ENCODE results near the gene PRAMEF14.
"Not testable (repeated sequence)": the region's sequence is repeated elsewhere in the genome, so short reads cannot be mapped to it uniquely, and the experiment has no call there.

Gene PRAMEF14, protein sequence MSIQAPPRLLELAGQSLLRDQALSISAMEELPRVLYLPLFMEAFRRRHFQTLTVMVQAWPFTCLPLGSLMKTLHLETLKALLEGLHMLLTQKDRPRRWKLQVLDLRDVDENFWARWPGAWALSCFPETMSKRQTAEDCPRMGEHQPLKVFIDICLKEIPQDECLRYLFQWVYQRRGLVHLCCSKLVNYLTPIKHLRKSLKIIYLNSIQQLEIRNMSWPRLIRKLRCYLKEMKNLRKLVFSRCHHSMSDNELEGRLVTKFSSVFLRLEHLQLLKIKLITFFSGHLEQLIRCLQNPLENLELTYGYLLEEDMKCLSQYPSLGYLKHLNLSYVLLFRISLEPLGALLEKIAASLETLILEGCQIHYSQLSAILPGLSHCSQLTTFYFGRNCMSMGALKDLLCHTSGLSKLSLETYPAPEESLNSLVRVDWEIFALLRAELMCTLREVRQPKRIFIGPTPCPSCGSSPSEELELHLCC

GRCh38 chr1:13347034-13347433 lies at the start of gene PRAMEF14:
Gene PRAMEF14, minus strand, starts transcription at chr1:13347134. Its CDS starts 1,820 bp downstream, at chr1:13345314.
- H3K9me3 ChIP-seq (ENCODE audit: severe bottlenecking); H3K27me3 ChIP-seq (ENCODE audit: insufficient read depth, poor library complexity, severe bottlenecking); H3K27ac ChIP-seq (ENCODE audit: poor library complexity, severe bottlenecking); H3K4me3 ChIP-seq (ENCODE audit: severe bottlenecking); H3K4me1 ChIP-seq (ENCODE audit: insufficient read depth, poor library complexity, severe bottlenecking); DNase-seq (ENCODE audit: low spot score); ATAC-seq (ENCODE audit: low read depth); H3K36me3 ChIP-seq (ENCODE audit: low read depth): not testable (repeated sequence)

DNA sequence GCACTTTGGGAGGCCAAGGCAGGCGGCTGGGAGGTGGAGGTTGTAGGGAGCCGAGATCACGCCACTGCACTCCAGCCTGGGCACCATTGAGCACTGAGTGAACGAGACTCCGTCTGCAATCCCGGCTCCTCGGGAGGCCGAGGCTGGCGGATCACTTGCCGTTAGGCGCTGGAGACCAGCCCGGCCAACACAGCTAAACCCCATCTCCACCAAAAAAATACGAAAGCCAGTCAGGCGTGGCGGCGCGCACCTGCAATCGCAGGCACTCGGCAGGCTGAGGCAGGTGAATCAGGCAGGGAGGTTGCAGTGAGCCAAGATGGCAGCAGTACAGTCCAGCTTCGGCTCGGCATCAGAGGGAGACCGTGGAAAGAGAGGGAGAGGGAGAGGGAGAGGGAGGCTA lies 48.4 kb upstream of the PRAMEF14 start:
- H3K27ac ChIP-seq (ENCODE audit: poor library complexity, severe bottlenecking); H3K4me3 ChIP-seq (ENCODE audit: severe bottlenecking); DNase-seq (ENCODE audit: low spot score); H3K36me3 ChIP-seq (ENCODE audit: low read depth); H3K9me3 ChIP-seq (ENCODE audit: severe bottlenecking); H3K4me1 ChIP-seq (ENCODE audit: insufficient read depth, poor library complexity, severe bottlenecking); H3K27me3 ChIP-seq (ENCODE audit: insufficient read depth, poor library complexity, severe bottlenecking); ATAC-seq (ENCODE audit: low read depth): not testable (repeated sequence)

GRCh38 chr1:13394761-13395160 lies 47.8 kb upstream of the PRAMEF14 start:
- not testable (repeated sequence) for DNase-seq (ENCODE audit: low spot score); H3K4me3 ChIP-seq (ENCODE audit: severe bottlenecking); ATAC-seq (ENCODE audit: low read depth)

GRCh38 chr1:13393004-13393403 lies 46.1 kb upstream of the PRAMEF14 start:
- H3K27ac ChIP-seq (ENCODE audit: poor library complexity, severe bottlenecking); H3K4me3 ChIP-seq (ENCODE audit: severe bottlenecking); H3K36me3 ChIP-seq (ENCODE audit: low read depth); H3K9me3 ChIP-seq (ENCODE audit: severe bottlenecking); DNase-seq (ENCODE audit: low spot score); ATAC-seq (ENCODE audit: low read depth); H3K27me3 ChIP-seq (ENCODE audit: insufficient read depth, poor library complexity, severe bottlenecking); H3K4me1 ChIP-seq (ENCODE audit: insufficient read depth, poor library complexity, severe bottlenecking): not testable (repeated sequence)

More at GRCh38 chr1:13394761-13395160, 47.8 kb upstream of the PRAMEF14 start:
- not testable (repeated sequence) for H3K27ac ChIP-seq (ENCODE audit: poor library complexity, severe bottlenecking); H3K36me3 ChIP-seq (ENCODE audit: low read depth); H3K9me3 ChIP-seq (ENCODE audit: severe bottlenecking); H3K27me3 ChIP-seq (ENCODE audit: insufficient read depth, poor library complexity, severe bottlenecking); H3K4me1 ChIP-seq (ENCODE audit: insufficient read depth, poor library complexity, severe bottlenecking)

DNA sequence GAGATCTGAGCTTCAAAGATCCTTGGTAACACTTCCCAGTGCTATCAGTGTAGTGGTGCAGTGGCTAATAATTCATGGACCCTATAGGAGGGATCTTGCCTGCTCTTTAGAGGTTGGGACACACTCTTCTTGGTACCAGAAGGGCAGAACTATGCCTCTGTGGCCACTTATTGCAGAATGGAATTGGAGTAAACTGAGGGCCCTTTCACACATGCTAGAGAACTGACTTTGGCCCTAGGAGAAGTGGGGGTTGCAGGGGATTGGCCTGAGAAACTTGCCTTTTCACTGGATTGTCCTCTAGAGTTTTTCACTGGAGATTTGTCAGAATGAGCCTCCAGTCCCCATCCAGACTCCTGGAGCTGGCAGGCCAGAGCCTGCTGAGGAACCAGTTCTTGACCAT lies 42.4 kb upstream of the PRAMEF14 start, which contains the start of gene PRAMEF17:
Gene PRAMEF17, plus strand, starts transcription at position 301 of the 400 bp plus-strand sequence. Its CDS starts 26 bp downstream, at position 327.
- H3K4me1 ChIP-seq (ENCODE audit: insufficient read depth, poor library complexity, severe bottlenecking); H3K36me3 ChIP-seq (ENCODE audit: low read depth); ATAC-seq (ENCODE audit: low read depth); H3K27ac ChIP-seq (ENCODE audit: poor library complexity, severe bottlenecking); H3K27me3 ChIP-seq (ENCODE audit: insufficient read depth, poor library complexity, severe bottlenecking); H3K9me3 ChIP-seq (ENCODE audit: severe bottlenecking); H3K4me3 ChIP-seq (ENCODE audit: severe bottlenecking); DNase-seq (ENCODE audit: low spot score): not testable (repeated sequence)

- not testable (repeated sequence) for DNase-seq (ENCODE audit: low spot score); H3K4me1 ChIP-seq (ENCODE audit: insufficient read depth, poor library complexity, severe bottlenecking); H3K4me3 ChIP-seq (ENCODE audit: severe bottlenecking); ATAC-seq (ENCODE audit: low read depth); H3K9me3 ChIP-seq (ENCODE audit: severe bottlenecking); H3K27ac ChIP-seq (ENCODE audit: poor library complexity, severe bottlenecking); H3K36me3 ChIP-seq (ENCODE audit: low read depth); H3K27me3 ChIP-seq (ENCODE audit: insufficient read depth, poor library complexity, severe bottlenecking)
These were observed 33.4 kb upstream of the PRAMEF14 start for GRCh38 chr1:13380380-13380779.

DNA sequence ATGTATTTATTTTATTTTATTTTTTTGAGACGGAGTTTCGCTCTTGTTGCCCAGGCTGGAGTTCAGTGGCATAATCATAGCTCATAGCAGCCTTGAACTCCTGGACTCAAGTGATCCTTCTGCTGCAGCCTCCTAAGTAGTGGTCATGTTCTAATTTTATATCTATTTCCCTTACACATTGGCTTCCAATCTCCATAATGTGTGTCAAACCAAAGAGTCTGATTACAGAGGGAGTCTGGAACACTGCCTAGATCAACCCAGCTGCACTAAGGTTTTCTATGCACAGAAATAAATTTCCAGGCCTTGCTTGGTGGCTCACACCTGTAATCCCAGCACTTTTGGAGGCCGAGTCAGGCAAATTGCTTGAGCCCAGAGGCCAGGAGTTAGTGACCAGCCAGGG lies 32.0 kb upstream of the PRAMEF14 start:
- DNase-seq (ENCODE audit: low spot score); H3K4me1 ChIP-seq (ENCODE audit: insufficient read depth, poor library complexity, severe bottlenecking); H3K36me3 ChIP-seq (ENCODE audit: low read depth); H3K4me3 ChIP-seq (ENCODE audit: severe bottlenecking); H3K27ac ChIP-seq (ENCODE audit: poor library complexity, severe bottlenecking); H3K27me3 ChIP-seq (ENCODE audit: insufficient read depth, poor library complexity, severe bottlenecking); H3K9me3 ChIP-seq (ENCODE audit: severe bottlenecking); ATAC-seq (ENCODE audit: low read depth): not testable (repeated sequence)

GRCh38 chr1:13368544-13368943 lies 21.6 kb upstream of the PRAMEF14 start:
- not testable (repeated sequence) for H3K27ac ChIP-seq (ENCODE audit: poor library complexity, severe bottlenecking); ATAC-seq (ENCODE audit: low read depth); H3K4me1 ChIP-seq (ENCODE audit: insufficient read depth, poor library complexity, severe bottlenecking); H3K9me3 ChIP-seq (ENCODE audit: severe bottlenecking); DNase-seq (ENCODE audit: low spot score); H3K4me3 ChIP-seq (ENCODE audit: severe bottlenecking); H3K27me3 ChIP-seq (ENCODE audit: insufficient read depth, poor library complexity, severe bottlenecking); H3K36me3 ChIP-seq (ENCODE audit: low read depth)

- not testable (repeated sequence) for H3K4me1 ChIP-seq (ENCODE audit: insufficient read depth, poor library complexity, severe bottlenecking); H3K27ac ChIP-seq (ENCODE audit: poor library complexity, severe bottlenecking); H3K9me3 ChIP-seq (ENCODE audit: severe bottlenecking); H3K27me3 ChIP-seq (ENCODE audit: insufficient read depth, poor library complexity, severe bottlenecking); ATAC-seq (ENCODE audit: low read depth); H3K4me3 ChIP-seq (ENCODE audit: severe bottlenecking); DNase-seq (ENCODE audit: low spot score); H3K36me3 ChIP-seq (ENCODE audit: low read depth)
These were observed 19.6 kb upstream of the PRAMEF14 start for GRCh38 chr1:13366536-13366935.

DNA sequence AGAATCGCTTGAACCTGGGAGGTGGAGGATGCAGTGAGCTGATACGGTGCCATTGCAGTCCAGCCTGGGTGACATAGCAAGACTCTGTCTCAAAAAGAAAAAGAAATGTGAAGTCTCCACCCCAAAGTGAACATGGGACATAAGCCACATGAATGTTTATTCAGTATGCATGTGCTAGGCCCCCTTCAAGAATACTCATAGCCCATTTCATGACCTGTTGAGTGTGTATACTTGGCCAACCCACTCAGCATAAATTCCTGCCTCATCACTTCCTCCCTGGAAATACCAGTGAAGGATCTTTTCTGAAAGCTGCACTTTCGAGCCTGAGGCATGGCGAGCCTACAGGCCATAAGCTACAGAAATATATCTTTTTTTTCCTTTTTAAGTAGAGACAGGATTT lies 18.0 kb upstream of the PRAMEF14 start:
- H3K27ac ChIP-seq (ENCODE audit: poor library complexity, severe bottlenecking); H3K27me3 ChIP-seq (ENCODE audit: insufficient read depth, poor library complexity, severe bottlenecking); H3K36me3 ChIP-seq (ENCODE audit: low read depth); ATAC-seq (ENCODE audit: low read depth); H3K4me1 ChIP-seq (ENCODE audit: insufficient read depth, poor library complexity, severe bottlenecking); H3K4me3 ChIP-seq (ENCODE audit: severe bottlenecking); H3K9me3 ChIP-seq (ENCODE audit: severe bottlenecking); DNase-seq (ENCODE audit: low spot score): not testable (repeated sequence)

DNA sequence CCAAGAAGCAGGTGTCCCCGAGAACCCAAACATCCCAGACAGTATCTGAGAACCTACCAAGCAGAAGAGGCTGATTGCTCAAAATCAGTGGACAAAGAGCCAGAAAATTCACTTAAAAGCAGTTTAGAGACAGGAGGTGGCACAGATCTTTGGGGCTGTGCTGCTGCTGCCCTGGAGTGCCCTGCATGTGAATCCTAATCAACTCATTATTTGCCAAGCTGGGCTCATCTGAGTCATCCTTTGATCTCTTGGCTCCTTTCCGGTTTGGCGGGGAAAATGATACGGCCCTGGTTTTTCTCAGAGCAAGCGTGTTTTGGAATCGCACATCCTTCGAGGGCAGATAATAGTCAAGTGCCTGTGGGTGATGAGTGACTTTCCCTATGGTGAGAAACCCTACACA lies 15.4 kb upstream of the PRAMEF14 start:
- not testable (repeated sequence) for H3K4me3 ChIP-seq (ENCODE audit: severe bottlenecking); H3K27me3 ChIP-seq (ENCODE audit: insufficient read depth, poor library complexity, severe bottlenecking); H3K27ac ChIP-seq (ENCODE audit: poor library complexity, severe bottlenecking); H3K36me3 ChIP-seq (ENCODE audit: low read depth); DNase-seq (ENCODE audit: low spot score); H3K9me3 ChIP-seq (ENCODE audit: severe bottlenecking); H3K4me1 ChIP-seq (ENCODE audit: insufficient read depth, poor library complexity, severe bottlenecking); ATAC-seq (ENCODE audit: low read depth)
